Fibroblast of skin of right biceps (primary cell): Measurements from ENCODE around the gene STKLD1.

Source experiments
- DNase-seq: peaks from one replicate; pipeline ENCODE4 v3.0.0-alpha.2; 2013

Gene STKLD1

DNA sequence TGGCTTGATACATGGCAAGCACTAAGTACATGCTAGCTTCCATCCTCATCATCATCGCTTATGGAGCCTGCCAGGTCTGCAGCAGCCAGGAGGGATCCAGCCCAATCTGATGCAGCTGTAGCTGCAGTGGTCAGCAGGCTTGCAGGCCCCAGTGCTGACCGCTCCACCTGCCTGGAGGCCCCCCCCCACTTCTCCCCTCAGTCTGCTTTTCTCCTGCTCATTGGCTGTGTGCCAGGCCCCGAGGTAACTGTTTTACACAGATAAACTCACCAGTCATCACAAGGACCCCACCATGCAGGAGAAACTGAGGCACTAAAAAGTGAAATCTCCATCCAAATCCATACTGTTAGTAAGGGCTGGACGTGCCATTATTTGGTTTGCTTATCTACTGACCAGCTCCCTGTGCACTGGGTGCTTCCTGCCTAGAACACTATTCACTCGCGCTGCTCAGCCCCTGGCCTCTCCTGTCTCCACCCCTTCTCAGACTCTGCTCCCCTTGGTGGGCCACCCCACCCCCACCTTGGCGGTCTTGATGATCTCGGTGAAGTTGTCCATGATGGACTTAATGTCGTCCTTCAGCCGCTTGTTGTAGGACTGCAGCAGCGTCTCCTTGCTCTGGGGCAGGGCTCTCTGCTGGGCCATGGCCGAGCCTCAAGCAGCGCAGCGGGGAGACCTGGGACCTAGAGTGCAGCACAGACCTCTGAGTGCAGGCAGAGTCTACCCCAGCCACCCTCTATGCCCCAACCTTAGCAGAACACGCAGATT lies 30.0 kb upstream of the STKLD1 start:
- DNase-seq = no peak

DNA sequence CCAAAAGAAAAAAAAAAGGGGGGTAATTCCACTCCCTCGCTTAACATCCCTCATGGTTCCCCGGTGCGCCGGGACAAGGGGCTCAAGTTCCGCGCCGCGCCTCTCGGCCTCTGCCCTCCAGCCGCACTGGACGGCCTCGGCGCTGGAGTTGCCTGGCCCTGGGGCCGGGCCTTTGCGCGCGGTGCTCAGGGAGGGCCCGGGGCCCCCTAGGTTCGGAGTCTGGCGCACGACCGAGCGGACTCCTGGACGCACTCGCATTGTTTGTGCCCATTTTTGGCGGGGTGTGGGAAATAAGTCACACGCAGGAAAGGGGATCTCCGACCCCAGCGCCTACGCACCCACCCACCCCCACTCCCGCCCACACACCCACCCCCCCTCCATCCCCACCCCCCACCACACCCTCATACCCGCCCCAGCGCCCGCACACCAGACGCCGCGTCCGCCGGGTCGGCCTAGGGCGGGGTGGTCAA lies 28.6 kb upstream of the STKLD1 start:
- peak; percentile 28 for DNase-seq

DNA sequence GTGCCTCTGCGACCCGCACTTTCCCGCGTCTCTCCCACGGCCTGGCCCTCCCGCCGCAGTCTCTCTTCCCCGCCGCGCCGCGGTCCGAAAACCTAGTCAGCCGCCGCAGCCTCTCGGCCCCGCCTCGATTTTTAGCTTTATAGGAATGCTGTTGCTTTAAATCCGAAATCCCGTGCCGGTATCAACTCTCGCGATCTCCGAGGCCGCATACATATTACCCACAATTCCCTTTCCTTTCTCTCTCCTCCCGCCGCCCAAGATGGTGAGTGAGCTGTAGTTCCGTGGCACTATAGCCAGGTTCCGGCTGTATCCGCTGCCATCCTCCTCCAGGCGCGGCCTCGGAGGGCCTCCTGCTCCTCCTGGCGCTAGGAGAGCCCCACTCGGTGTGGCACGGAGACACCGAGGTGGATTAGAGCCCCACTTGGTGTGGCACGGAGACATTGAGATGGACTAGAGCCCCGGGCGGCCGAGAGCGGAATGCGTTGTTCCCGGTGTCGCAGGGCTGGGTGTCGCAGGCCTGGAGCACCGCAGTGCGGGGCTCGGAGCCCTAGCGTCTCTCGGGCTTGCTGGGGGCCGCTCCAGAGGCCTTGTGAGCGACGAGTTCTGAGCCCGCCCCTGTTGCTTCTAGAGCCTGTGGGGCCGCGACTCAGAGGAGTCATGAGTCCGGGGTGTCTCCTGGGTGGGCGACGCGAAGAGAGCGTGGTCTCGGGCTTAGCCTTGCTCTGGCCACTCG lies 28.0 kb upstream of the STKLD1 start, which contains the start of the genes MED22 and RPL7A:
MED22 (minus strand) TSS at position 147 of the 733 bp plus-strand sequence. CDS start 1,469 bp downstream, outside the sequence.
RPL7A (plus strand) TSS at position 234 of the 733 bp plus-strand sequence; CDS start at position 260, 26 bp downstream.
- peak; percentile 97 for DNase-seq

DNA sequence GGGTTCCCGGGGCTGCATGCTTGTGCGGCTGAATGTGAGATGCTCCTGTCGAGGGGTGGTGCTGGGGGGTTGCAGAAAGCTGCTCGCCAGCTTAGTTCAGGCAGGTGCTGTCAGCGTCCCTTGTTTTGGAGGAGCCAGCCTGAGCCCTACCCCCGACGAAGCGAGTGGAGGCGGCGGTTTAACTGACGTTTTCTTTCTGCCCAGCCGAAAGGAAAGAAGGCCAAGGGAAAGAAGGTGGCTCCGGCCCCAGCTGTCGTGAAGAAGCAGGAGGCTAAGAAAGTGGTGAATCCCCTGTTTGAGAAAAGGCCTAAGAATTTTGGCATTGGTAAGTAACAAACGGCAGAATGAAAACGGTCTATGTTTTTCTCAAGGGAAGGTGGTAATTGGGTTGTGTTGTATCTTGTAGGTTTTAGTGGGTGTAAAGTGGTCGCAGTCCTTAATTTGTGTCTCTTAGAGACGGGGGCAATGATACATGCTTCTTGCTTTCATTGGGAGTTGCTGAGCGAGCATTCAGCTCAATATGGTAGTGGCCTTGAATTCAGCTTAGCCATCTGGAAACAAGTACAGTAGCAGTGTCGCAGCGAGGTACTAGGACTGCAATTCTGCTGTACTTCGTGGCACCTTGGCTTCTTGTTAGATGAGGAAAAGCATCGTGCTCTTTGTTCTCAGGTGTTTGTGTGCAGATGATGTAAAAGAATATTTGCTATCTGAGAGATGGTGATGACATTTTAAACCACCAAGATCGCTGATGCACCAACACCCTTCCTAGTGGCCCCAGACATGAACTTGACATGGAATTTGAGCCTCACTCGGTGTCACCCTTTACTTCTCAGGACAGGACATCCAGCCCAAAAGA lies 27.2 kb upstream of the STKLD1 start:
- DNase-seq = no peak

DNA sequence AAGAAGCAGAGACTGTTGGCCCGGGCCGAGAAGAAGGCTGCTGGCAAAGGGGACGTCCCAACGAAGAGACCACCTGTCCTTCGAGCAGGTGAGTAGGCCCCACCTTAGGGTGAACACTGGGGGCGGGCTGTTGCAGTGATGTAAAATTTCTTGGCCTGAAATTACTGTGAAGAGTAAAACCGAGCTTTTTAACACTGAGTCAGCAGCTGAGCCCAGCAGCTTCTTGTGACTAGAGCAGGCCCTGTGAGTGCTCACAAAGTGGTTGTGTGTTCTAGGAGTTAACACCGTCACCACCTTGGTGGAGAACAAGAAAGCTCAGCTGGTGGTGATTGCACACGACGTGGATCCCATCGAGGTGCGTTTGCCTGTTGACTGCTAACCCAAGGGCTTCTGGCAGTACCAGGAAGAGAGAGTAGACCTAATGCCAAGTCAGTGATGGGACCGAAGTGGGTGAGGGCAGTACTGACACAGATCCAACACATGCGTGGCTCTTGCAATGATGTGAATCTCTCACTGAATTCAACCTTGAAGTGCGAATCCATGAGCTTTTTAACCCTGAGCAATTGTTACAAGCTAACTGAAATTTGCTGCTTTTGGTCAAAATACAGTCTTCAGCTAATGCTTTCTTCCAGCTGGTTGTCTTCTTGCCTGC lies 26.1 kb upstream of the STKLD1 start:
- no peak for DNase-seq

DNA sequence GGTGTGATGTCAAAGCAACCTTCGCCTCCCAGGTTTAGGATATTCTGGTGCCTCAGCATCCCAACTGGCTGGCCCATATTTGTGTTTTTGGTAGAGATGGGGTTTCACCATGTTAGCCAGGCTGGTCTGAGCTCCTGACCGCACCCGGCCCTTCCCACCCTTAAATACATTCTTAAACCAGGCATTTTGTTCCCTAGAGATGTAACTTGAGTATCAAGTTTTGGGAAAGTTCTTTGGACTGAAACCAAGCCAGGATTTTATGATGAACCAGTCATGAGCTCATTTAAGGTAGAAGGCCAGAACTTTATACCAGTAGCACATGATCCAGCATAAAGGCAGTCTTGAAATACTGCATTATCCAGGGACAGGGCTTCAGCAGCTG lies 24.6 kb upstream of the STKLD1 start:
- DNase-seq = no peak

DNA sequence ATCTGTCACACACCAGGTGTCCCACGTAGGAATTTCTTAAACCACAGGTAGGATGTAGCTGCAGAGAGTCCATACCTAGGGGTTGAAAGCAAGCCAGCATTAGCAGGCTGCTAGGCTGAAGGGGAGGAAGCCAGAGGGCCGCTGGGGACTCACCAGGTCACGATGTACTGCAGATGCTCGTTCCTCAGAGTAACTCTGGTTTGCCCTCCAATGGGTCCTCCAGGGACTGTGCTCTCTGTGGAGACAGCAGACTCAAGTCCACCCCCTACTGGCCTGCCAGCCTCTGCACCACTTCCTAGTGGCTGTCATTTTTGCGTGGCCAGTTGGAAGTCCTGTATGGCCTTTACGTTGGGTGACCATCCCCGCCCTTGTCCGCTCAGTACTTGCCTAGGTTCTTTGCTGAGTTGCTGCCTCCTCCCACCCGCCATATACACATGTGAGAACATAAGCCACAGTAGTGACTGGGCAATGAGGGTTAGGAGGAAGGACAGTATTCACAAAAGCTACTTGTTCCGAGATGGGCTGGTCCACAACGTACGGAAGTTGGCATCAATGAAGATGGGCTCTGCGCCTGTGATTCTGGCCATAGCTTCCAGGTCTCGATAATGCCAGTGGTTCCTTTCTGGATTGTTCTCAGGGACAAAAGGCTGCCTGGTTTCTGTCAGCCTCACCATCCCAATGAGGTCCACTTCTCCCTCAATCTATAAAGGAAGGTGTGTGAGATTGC lies 24.1 kb upstream of the STKLD1 start:
- peak; percentile 70 for DNase-seq

DNA sequence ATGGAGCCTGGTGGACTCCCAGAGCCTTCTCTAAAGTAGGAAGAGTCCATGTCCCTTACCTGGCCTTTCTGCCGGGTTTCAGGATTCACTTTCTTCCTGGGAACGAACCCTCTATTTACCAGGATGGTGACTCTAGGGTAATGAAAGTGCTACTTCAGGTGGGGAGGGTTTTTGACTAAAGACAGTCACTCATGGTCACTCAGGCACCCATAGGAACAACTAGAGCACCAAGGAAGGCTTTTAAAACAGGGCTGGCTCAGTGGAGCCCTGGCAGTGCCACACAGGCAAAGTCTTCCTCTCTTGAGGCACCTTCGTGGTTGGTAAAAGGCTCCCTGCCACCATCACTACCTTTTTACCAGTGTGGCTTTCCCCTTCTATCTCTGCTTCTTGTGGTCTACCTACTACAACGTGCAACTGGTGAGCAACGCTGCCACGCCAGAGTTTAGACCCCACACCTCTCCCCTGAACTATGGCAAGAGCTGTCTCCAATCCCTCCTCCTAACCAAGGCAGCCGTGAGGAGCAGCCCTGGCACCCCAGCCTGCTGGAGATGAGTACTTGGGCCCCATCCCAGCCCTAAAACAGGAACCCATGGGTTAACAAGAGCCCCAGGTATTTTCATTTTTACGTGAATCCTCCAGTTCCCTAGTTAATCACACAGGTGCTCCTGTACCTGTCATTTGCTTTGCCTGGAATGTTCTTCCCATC lies 23.4 kb upstream of the STKLD1 start:
- DNase-seq = no peak

DNA sequence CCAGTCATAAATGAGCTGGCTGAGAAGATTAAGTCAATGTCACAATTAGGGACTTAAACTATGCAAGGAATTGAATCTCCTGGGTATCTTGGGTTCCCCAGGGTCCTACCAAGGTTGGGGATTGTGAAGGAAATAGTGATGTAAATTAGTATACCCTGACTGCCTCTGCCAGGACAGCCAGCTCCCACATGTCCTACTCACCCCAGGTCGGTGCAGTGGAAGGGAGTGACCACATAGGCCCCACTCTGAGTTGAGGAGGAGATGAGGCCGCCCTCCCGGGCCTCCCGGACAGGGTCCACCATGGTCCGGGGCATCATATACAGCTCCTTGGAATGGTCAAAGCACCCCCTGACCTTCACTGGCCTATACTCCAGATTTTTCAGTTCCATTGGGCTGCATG lies 22.6 kb upstream of the STKLD1 start:
- no peak for DNase-seq

DNA sequence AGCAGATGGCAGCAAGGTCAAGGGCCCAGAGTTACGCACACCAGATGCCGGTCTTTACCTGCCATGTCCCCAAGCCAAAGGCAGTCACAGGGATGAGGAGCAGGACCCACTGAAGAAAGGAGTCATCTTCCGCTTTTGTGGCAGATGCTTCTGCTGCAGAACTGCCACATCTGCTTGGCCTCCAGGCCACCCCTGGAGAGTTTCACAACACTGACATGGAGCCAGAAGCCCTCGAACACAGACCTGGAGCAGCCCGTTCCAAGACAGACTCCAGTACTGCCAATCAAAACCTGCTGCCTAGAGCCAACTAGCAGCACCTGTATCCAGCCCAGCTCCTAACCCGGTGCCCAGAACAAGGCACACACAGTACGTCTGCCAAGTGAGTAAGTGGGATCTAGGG lies 21.4 kb upstream of the STKLD1 start:
- no peak for DNase-seq

DNA sequence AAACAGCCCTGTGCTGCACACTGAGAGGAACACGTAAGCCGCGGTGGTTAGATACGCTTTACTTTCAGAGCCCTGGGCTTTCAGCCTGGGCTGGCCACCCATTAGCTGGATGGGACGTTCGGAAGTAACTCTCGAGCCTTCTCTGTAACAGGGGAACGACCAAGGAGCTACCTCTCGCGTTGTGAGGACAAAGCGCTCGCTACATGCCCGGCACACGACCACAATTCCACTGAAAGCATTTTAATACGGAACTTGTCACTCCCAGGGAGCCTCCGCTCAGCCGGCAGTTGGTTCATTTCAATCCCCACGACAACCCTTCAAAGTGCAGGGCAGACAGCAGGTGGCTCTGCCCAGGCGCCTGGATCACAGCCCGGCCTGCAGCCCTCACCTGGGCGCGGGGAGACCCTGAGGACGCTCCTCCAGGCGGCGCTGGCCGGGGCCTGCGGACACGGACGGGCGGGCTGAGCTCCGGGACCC lies 20.2 kb upstream of the STKLD1 start:
- no peak for DNase-seq

DNA sequence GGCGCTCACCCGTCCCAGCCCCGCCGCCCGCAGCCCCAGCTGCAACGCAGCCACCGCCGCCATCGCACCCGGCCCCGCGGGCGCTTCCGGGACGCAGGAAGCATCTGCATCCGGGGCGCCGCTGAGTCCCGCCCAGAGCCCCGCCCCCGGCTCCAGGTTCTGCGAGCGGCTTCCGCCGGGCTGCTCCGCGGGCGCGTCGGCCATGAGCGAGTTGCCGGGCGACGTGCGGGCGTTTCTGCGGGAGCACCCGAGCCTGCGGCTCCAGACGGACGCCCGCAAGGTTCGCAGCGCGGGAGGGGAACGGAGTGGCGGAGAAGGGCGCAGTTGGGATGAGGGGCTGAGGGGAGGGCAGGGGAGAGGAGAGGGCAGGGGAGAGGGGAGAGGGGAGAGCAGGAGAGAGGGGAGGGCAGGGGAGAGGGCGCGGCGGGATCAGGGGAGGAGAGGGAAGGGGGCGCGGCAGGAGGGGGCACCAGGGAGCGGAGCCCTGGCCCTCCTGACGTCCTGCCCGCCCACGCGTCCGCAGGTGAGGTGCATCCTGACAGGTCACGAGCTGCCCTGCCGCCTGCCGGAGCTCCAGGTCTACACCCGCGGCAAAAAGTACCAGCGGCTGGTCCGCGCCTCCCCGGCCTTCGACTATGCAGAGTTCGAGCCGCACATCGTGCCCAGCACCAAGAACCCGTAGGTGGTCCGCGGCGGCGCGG lies 19.6 kb upstream of the STKLD1 start, which contains the start of the genes SURF1 and SURF2:
SURF1 (minus strand) TSS at position 97 of the 701 bp plus-strand sequence; CDS start at position 63, 34 bp downstream.
SURF2 (plus strand) TSS at position 160 of the 701 bp plus-strand sequence; CDS start at position 203, 43 bp downstream.
- peak; percentile 77 for DNase-seq

DNA sequence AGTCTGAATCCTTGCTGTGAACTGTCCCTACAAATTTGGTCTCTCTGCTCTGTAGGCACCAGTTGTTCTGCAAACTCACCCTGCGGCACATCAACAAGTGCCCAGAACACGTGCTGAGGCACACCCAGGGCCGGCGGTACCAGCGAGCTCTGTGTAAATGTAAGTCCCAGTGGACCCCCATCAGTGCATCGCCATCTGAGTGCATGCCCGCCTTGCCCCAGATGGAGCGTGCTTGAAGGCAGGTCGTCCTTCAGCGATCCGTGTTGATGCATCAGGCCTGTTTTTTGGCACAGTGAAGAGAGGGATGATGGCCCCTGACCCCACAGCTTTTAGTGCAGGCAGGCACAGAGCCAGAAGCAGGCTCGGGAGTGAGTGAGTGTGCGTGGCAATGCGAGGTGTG lies 18.5 kb upstream of the STKLD1 start:
- no peak for DNase-seq

DNA sequence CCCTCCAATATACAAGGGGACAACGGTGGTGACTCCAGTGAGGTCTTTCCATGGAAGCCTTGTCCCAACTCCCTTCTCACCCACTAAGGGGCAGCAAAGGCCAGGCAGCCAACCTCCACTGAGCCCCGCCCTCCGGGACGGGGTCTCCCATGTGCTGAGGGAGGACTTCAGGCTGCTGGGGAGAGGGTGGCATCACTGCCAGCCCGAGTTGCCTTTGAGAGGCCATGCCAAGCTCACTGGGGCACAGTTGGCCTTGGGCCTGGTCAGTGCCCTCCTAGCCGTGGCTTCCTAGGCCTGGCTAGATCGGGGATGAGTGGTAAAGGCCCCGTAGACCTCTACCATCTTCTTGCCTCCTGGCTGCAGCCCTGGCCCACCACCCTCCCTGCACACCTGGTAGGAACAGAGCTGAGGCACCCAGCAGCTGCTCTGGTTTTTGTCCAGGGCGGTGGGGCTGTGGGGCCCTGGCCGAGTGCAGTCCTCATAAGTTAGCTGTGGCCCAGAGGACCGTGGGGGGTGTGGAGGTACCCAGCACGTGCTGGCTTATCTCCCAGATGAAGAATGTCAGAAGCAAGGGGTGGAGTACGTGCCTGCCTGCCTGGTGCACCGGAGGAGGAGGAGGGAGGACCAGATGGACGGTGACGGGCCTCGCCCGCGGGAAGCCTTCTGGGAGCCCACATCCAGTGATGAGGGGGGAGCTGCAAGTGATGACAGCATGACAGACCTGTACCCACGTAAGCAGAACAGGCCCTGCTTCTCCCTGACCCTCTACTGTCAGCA lies 16.6 kb upstream of the STKLD1 start:
- peak; percentile 24 for DNase-seq

DNA sequence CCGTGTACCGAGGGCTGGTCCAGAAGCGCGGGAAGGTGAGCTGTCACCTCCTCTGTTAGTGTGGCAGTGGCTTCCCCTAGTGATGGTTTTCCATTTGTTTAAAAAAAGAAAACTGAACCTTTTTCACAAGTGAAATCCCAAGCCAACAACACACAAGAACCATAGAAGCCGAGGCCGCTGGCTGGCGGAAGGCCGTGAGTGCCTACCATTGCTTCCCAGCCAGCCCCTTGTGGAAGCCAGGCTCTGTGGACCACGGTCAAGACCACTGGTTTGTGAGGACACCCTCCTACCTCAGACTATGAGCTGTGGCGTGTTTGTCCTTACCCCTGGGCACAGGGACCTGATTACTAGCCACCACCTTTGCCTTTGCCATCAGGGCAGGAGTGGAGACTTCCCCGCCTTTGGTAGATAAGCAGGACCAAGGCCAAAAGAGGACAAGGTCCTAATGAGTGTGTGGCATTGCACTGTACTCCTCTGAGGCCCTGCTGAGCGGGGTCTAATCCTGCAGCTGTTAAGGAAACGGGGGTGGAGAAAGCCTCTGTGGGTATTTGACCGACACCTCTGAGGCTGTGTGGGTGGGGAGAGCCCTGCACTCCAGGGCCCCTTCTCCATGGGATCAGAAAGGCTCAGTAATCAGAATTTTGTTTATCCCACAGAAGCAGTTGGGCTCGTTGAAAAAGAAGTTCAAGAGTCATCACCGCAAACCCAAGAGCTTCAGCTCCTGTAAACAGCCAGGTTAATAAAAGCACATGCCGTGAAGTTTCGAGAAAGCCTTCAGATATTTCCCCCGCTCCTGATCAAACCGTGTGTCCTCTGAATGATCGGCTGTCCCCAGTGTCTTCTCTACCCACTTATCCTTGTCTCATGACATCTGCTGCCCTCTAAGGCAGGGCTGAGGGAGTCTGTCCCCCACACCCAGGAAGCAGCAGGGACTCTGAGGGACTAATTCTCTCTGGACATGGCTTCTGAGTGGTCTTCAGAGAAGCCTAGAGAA lies 15.5 kb upstream of the STKLD1 start:
- DNase-seq = no peak

DNA sequence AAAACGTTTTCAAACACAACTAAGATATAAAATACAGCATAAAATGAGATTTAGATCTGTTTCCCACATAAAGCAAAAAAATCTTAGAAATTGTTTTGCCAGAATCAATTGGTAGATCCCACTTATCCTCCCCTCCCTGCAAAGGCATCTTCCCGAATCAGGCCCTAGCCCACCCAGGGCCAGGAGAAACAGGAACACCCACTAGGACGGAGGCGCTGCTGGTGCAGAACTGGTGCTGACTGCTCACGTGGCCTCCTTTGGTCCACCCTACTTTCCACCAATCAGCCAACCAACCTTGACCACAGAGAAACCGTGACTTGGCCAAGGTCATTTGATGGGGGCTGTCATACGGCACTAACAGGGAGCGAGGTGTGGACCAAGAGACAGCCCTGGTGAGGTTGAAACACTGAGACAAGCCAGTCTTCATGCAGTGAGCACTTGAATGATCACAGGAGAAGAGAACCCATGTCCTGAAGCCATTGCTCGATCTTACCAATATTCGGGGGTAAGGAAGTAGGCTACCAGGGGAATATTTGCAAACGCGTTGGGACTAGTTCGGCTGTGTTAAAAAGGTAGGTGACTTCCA lies 14.6 kb upstream of the STKLD1 start:
- no peak for DNase-seq

DNA sequence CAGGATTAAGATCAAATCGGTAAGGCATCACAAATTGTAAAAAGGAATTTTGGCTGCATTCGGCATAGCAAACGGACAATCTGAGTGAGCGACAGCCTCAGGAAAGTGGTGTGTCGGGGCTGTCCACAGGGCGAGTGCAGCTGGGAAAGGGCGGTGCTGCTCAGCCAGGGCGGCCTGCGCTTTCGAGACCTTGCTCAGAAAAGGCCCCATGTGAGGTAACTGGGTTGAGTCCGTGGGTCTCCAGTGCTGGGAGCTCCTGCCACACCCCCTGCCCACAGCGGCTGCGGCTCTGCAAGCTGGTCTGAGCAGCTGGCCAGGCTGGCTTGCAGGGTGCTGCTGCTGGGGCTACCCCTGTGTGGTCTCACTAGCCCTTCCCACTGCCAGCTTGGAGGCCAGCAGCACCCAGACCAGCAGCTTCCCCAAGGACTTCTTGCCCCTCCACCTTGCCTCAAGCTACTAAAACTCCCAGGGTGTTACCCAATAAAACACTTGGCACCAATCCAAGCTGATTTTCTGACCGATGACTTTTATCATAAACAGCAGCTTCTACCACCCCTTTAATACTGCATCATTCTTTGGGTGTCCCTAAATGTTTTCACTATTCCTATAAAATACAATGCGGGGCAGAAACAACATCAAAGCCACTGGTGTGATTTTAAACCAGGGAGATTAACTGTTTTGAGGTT lies 13.7 kb upstream of the STKLD1 start:
- no peak for DNase-seq
